ENCODE results near the gene IBA57.
A peak's percentile ranks its signal among the peaks of the same experiment; 100 is the strongest.

The IBA57 gene

GRCh38 chr1:228194921-228195812 lies 29.6 kb downstream of the IBA57 start:
- no peak for DNase-seq

GRCh38 chr1:228197555-228198147 lies 32.0 kb downstream of the IBA57 start:
- no peak for DNase-seq

- no peak for DNase-seq
These were observed 33.5 kb downstream of the IBA57 start for GRCh38 chr1:228198977-228199590.

- no peak for DNase-seq
These were observed 39.4 kb downstream of the IBA57 start for GRCh38 chr1:228204958-228205357.

GRCh38 chr1:228205526-228206436 lies 40.2 kb downstream of the IBA57 start:
- no peak for DNase-seq

GRCh38 chr1:228206582-228207351 lies 41.2 kb downstream of the IBA57 start:
- no peak for DNase-seq

GRCh38 chr1:228207381-228207810 lies 41.8 kb downstream of the IBA57 start:
- DNase-seq: no peak

GRCh38 chr1:228207851-228208821 lies 42.5 kb downstream of the IBA57 start, which contains the start of gene OBSCN:
TSS of gene OBSCN (plus strand) at chr1:228208044. CDS start at chr1:228211784, 3,740 bp downstream.
- DNase-seq: no peak

GRCh38 chr1:228208831-228209551 lies 43.4 kb downstream of the IBA57 start:
- no peak for DNase-seq

GRCh38 chr1:228209657-228210056 lies 44.1 kb downstream of the IBA57 start:
- no peak for DNase-seq

- no peak for DNase-seq
These were observed 44.6 kb downstream of the IBA57 start for GRCh38 chr1:228210076-228210651.

GRCh38 chr1:228210712-228211530 lies 45.3 kb downstream of the IBA57 start:
- peak; percentile 6 for DNase-seq

- DNase-seq: no peak
These were observed 46.2 kb downstream of the IBA57 start for GRCh38 chr1:228211531-228212414.

GRCh38 chr1:228212415-228212965 lies 46.9 kb downstream of the IBA57 start:
- DNase-seq: no peak

GRCh38 chr1:228212966-228213844 lies 47.6 kb downstream of the IBA57 start:
- DNase-seq: peak; percentile 92

Measured in CD4-positive, alpha-beta T cell treated with Interleukin-10 for 1 hour (primary cell).